ENCODE measurements around the gene SYCE1. TPM values are rescaled to one million over a fixed set of nuclear protein-coding genes. Genes with fewer than 3 reads are reported as not detected.
"Not testable (repeated sequence)": the region's sequence is repeated elsewhere in the genome, so short reads cannot be mapped to it uniquely, and the experiment has no call there.

The SYCE1 gene
- under 1 TPM in 1 of 2 experiments, not detected in 1; 0.14 TPM for total RNA-seq

GRCh38 chr10:133565441-133566294, at the start of gene SYCE1:
SYCE1 (minus strand) TSS chr10:133565583; CDS start chr10:133565529, 54 bp downstream.
- H3K4me3 Mint-ChIP-seq, result no peak within 1 kb of the TSS
- H3K4me1 Mint-ChIP-seq (ENCODE audit: low read depth), result no peaks in the 10 kb centered on the region
- H3K27ac Mint-ChIP-seq, result no peak within 1 kb of the TSS
- CTCF ChIA-PET, result no interaction called here
- H3K36me3 Mint-ChIP-seq, result no peaks in the 10 kb centered on the region
- no peak for DNase-seq
- intact Hi-C loops (cut with micrococcal nuclease), result no loop called here
- peaks cover 12% of the 10 kb centered on the region for H3K27me3 Mint-ChIP-seq
- no peaks in the 10 kb centered on the region for H3K9me3 Mint-ChIP-seq
- POLR2A ChIA-PET, result no interaction called here

GRCh38 chr10:133614830-133615580, 49.6 kb upstream of the SYCE1 start:
- Mint-ChIP-seq H3K36me3 (no peaks in the 10 kb centered on the region), H3K27me3 (peaks cover 7% of the 10 kb centered on the region), H3K27ac (no peak overlapping the region), H3K9me3 (peaks cover 8% of the 10 kb centered on the region), H3K4me3 (no peak overlapping the region), H3K4me1 (ENCODE audit: low read depth) (no peaks in the 10 kb centered on the region)
- intact Hi-C loops (cut with micrococcal nuclease), result no loop called here
- CTCF ChIA-PET, result no interaction called here
- no peak for DNase-seq
- POLR2A ChIA-PET, result no interaction called here

GRCh38 chr10:133613699-133614098, 48.3 kb upstream of the SYCE1 start:
- intact Hi-C loops (cut with micrococcal nuclease), result no loop called here
- POLR2A ChIA-PET, result no interaction called here
- CTCF ChIA-PET, result interaction anchor here (0.9 kb wide), 1 partner anchor 175 kb away, joined by 3 read pairs; no protein-coding TSS in a partner anchor
- Mint-ChIP-seq H3K9me3 (peaks cover 8% of the 10 kb centered on the region), H3K4me3 (no peak overlapping the region), H3K4me1 (ENCODE audit: low read depth) (no peaks in the 10 kb centered on the region), H3K27me3 (peaks cover 13% of the 10 kb centered on the region), H3K27ac (no peak overlapping the region), H3K36me3 (no peaks in the 10 kb centered on the region)
- DNase-seq, result no peak

GRCh38 chr10:133611079-133611478, 45.7 kb upstream of the SYCE1 start:
- intact Hi-C loops (cut with micrococcal nuclease), result no loop called here
- H3K27me3 Mint-ChIP-seq, result peaks cover 32% of the 10 kb centered on the region

GRCh38 chr10:133608855-133609254, 43.5 kb upstream of the SYCE1 start:
- Mint-ChIP-seq H3K27ac (no peak overlapping the region), H3K4me3 (no peak overlapping the region), H3K9me3 (peaks cover 8% of the 10 kb centered on the region), H3K27me3 (peaks cover 39% of the 10 kb centered on the region), H3K36me3 (no peaks in the 10 kb centered on the region), H3K4me1 (ENCODE audit: low read depth) (no peaks in the 10 kb centered on the region)
- intact Hi-C loops (cut with micrococcal nuclease), result no loop called here
- ChIA-PET CTCF (interaction anchor here (0.7 to 5.6 kb wide), 7 partner anchors 9 to 279 kb away, joined by 3 to 31 read pairs (median 4); no protein-coding TSS in a partner anchor), POLR2A (no interaction called here)
- DNase-seq, result no peak

More at GRCh38 chr10:133611079-133611478, 45.7 kb upstream of the SYCE1 start:
- H3K9me3 Mint-ChIP-seq, result peaks cover 8% of the 10 kb centered on the region
- H3K4me3 Mint-ChIP-seq, result no peak overlapping the region
- CTCF ChIA-PET, result no interaction called here
- POLR2A ChIA-PET, result no interaction called here
- no peaks in the 10 kb centered on the region for H3K36me3 Mint-ChIP-seq
- no peak overlapping the region for H3K27ac Mint-ChIP-seq
- no peak for DNase-seq
- no peaks in the 10 kb centered on the region for H3K4me1 Mint-ChIP-seq (ENCODE audit: low read depth)

- POLR2A ChIA-PET; H3K9me3 Mint-ChIP-seq; H3K4me1 Mint-ChIP-seq (ENCODE audit: low read depth); H3K4me3 Mint-ChIP-seq; H3K27ac Mint-ChIP-seq; DNase-seq; intact Hi-C loops (cut with micrococcal nuclease); H3K36me3 Mint-ChIP-seq: not testable (repeated sequence)
- CTCF ChIA-PET, result interaction anchor here (1.4 kb wide), 1 partner anchor 274 kb away, joined by 3 read pairs; no protein-coding TSS in a partner anchor
- peaks cover 60% of the 10 kb centered on the region for H3K27me3 Mint-ChIP-seq
Observed at GRCh38 chr10:133603434-133603833, 38.1 kb upstream of the SYCE1 start.

- DNase-seq, result no peak
- intact Hi-C loops (cut with micrococcal nuclease), result no loop called here
- no peak overlapping the region for H3K4me3 Mint-ChIP-seq
- H3K4me1 Mint-ChIP-seq (ENCODE audit: low read depth), result no peaks in the 10 kb centered on the region
- no peaks in the 10 kb centered on the region for H3K36me3 Mint-ChIP-seq
- POLR2A ChIA-PET, result no interaction called here
- no peak overlapping the region for H3K27ac Mint-ChIP-seq
- H3K9me3 Mint-ChIP-seq, result no peaks in the 10 kb centered on the region
- H3K27me3 Mint-ChIP-seq, result peaks cover 55% of the 10 kb centered on the region
- CTCF ChIA-PET, result no interaction called here
Observed at GRCh38 chr10:133600657-133601056, 35.3 kb upstream of the SYCE1 start.

- POLR2A ChIA-PET; DNase-seq; H3K36me3 Mint-ChIP-seq; H3K4me1 Mint-ChIP-seq (ENCODE audit: low read depth); H3K27ac Mint-ChIP-seq; H3K4me3 Mint-ChIP-seq; intact Hi-C loops (cut with micrococcal nuclease); H3K9me3 Mint-ChIP-seq; CTCF ChIA-PET: not testable (repeated sequence)
- peaks cover 56% of the 10 kb centered on the region for H3K27me3 Mint-ChIP-seq
Observed at GRCh38 chr10:133599869-133600268, 34.5 kb upstream of the SYCE1 start.

- Mint-ChIP-seq H3K36me3 (no peaks in the 10 kb centered on the region), H3K4me1 (ENCODE audit: low read depth) (no peaks in the 10 kb centered on the region), H3K4me3 (no peak overlapping the region), H3K27ac (no peak overlapping the region), H3K27me3 (peaks cover 26% of the 10 kb centered on the region), H3K9me3 (no peaks in the 10 kb centered on the region)
- DNase-seq, result no peak
- intact Hi-C loops (cut with micrococcal nuclease), result no loop called here
- ChIA-PET CTCF (no interaction called here), POLR2A (no interaction called here)
Observed at GRCh38 chr10:133592716-133593115, 27.3 kb upstream of the SYCE1 start.

GRCh38 chr10:133590970-133591359, 25.6 kb upstream of the SYCE1 start:
- H3K4me3 Mint-ChIP-seq, result no peak overlapping the region
- H3K4me1 Mint-ChIP-seq (ENCODE audit: low read depth), result no peaks in the 10 kb centered on the region
- no peaks in the 10 kb centered on the region for H3K9me3 Mint-ChIP-seq
- POLR2A ChIA-PET, result no interaction called here
- CTCF ChIA-PET, result no interaction called here
- H3K27me3 Mint-ChIP-seq, result peaks cover 24% of the 10 kb centered on the region
- H3K27ac Mint-ChIP-seq, result no peak overlapping the region
- intact Hi-C loops (cut with micrococcal nuclease), result no loop called here
- DNase-seq, result no peak
- H3K36me3 Mint-ChIP-seq, result no peaks in the 10 kb centered on the region

- Mint-ChIP-seq H3K4me3 (no peak overlapping the region), H3K27ac (no peak overlapping the region), H3K9me3 (no peaks in the 10 kb centered on the region), H3K36me3 (no peaks in the 10 kb centered on the region), H3K4me1 (ENCODE audit: low read depth) (no peaks in the 10 kb centered on the region), H3K27me3 (peaks cover 22% of the 10 kb centered on the region)
- intact Hi-C loops (cut with micrococcal nuclease), result no loop called here
- ChIA-PET POLR2A (no interaction called here), CTCF (no interaction called here)
- DNase-seq, result no peak
Observed at GRCh38 chr10:133590226-133590969, 25.0 kb upstream of the SYCE1 start.

GRCh38 chr10:133577037-133577436, 11.7 kb upstream of the SYCE1 start:
- H3K4me3 Mint-ChIP-seq; H3K4me1 Mint-ChIP-seq (ENCODE audit: low read depth); DNase-seq; CTCF ChIA-PET; H3K36me3 Mint-ChIP-seq; intact Hi-C loops (cut with micrococcal nuclease); POLR2A ChIA-PET; H3K27me3 Mint-ChIP-seq; H3K27ac Mint-ChIP-seq: not testable (repeated sequence)
- H3K9me3 Mint-ChIP-seq, result peaks cover 18% of the 10 kb centered on the region

Measured in activated CD4-positive, alpha-beta memory T cell treated with anti-CD3 and anti-CD28 coated beads for 36 hours (primary cell).